ENCODE results near the gene PPP3R1.

GRCh38 chr2:68222287-68222686 is 30.0 kb downstream of the PPP3R1 start:
- TF ChIP-seq CEBPB (IDR thresholded peaks at IDR 0.05; ENCODE audit: low read depth, low read length) (no peak), CHD2 (IDR thresholded peaks at IDR 0.05; ENCODE audit: low read length) (no peak), EZH2 (IDR thresholded peaks at IDR 0.05; ENCODE audit: low read depth, low read length, severe bottlenecking) (no peak), POLR2A (IDR thresholded peaks at IDR 0.05; ENCODE audit: control extremely low read depth in 1 of 2, low read depth in 2 of 2, low read length in 2 of 2) (no peak), YY1 (IDR thresholded peaks at IDR 0.05; ENCODE audit: low read depth, low read length) (no peak), SRF (IDR thresholded peaks at IDR 0.05; ENCODE audit: low read depth, low read length) (no peak), SP1 (IDR thresholded peaks at IDR 0.05; ENCODE audit: low read depth, low read length) (no peak), KDM4A (IDR thresholded peaks at IDR 0.05; ENCODE audit: low read depth, low read length, severe bottlenecking) (no peak)
- TF ChIP-seq, protein P1, sequence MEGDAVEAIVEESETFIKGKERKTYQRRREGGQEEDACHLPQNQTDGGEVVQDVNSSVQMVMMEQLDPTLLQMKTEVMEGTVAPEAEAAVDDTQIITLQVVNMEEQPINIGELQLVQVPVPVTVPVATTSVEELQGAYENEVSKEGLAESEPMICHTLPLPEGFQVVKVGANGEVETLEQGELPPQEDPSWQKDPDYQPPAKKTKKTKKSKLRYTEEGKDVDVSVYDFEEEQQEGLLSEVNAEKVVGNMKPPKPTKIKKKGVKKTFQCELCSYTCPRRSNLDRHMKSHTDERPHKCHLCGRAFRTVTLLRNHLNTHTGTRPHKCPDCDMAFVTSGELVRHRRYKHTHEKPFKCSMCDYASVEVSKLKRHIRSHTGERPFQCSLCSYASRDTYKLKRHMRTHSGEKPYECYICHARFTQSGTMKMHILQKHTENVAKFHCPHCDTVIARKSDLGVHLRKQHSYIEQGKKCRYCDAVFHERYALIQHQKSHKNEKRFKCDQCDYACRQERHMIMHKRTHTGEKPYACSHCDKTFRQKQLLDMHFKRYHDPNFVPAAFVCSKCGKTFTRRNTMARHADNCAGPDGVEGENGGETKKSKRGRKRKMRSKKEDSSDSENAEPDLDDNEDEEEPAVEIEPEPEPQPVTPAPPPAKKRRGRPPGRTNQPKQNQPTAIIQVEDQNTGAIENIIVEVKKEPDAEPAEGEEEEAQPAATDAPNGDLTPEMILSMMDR (IDR thresholded peaks at IDR 0.05; ENCODE audit: control extremely low read depth in 1 of 3, insufficient read depth in 1 of 3, low read depth in 1 of 3, low read length in 3 of 3), result no peak

Measured in H1 (cell line).